Superior temporal gyrus (tissue), 1 donor: ENCODE measurements around the gene CLIC3.

Source experiments
- DNase-seq: peaks from one replicate; pipeline ENCODE4 v3.0.0-alpha.2; 2016; ENCODE audit errors: extremely low spot score

CLIC3 gene

GRCh38 chr9:137030538-137031527, 34.5 kb upstream of the CLIC3 start:
- DNase-seq = no peak

- no peak for DNase-seq
These were observed 33.6 kb upstream of the CLIC3 start for GRCh38 chr9:137030006-137030405.

- peak; percentile 85 for DNase-seq
These were observed 32.9 kb upstream of the CLIC3 start for GRCh38 chr9:137029058-137029936.

- peak; percentile 74 for DNase-seq
These were observed 32.1 kb upstream of the CLIC3 start for GRCh38 chr9:137028263-137029057.

- DNase-seq = no peak
These were observed 31.2 kb upstream of the CLIC3 start, which contains the start of gene ABCA2 for GRCh38 chr9:137027369-137028262. Gene ABCA2, minus strand, starts transcription at chr9:137028237. Its CDS starts 97 bp downstream, at chr9:137028140.

GRCh38 chr9:137026828-137027227, 30.5 kb upstream of the CLIC3 start:
- DNase-seq = no peak

- peak; percentile 27 for DNase-seq
These were observed 30.0 kb upstream of the CLIC3 start for GRCh38 chr9:137026384-137026783.

- DNase-seq = peak; percentile 96
These were observed 29.2 kb upstream of the CLIC3 start for GRCh38 chr9:137025517-137025966.

- peak; percentile 54 for DNase-seq
These were observed 27.2 kb upstream of the CLIC3 start for GRCh38 chr9:137023583-137023991.

- peak; percentile 31 for DNase-seq
These were observed 26.8 kb upstream of the CLIC3 start for GRCh38 chr9:137023157-137023556.

- no peak for DNase-seq
These were observed 26.3 kb upstream of the CLIC3 start for GRCh38 chr9:137022662-137023008.

GRCh38 chr9:137021979-137022661, 25.8 kb upstream of the CLIC3 start:
- peak; percentile 88 for DNase-seq

GRCh38 chr9:137021568-137021978, 25.2 kb upstream of the CLIC3 start:
- DNase-seq = no peak

GRCh38 chr9:137020771-137021567, 24.6 kb upstream of the CLIC3 start:
- no peak for DNase-seq

GRCh38 chr9:137019891-137020683, 23.7 kb upstream of the CLIC3 start:
- DNase-seq = no peak

- DNase-seq = no peak
These were observed 22.6 kb upstream of the CLIC3 start for GRCh38 chr9:137018761-137019559.

- DNase-seq = no peak
These were observed 21.6 kb upstream of the CLIC3 start for GRCh38 chr9:137017791-137018497.
